ENCODE data around the gene POLR3B.

GRCh38 chr12:106321139-106321850, 36.3 kb upstream of the POLR3B start:
- no peak for TF ChIP-seq CTCF (IDR thresholded peaks at IDR 0.05; ENCODE audit: low read depth, low read length, poor library complexity, severe bottlenecking)
- TF ChIP-seq EZH2phosphoT487 (IDR thresholded peaks at IDR 0.05; ENCODE audit: borderline replicate concordance, low read length) = no peak

Measured in DOHH2 (cell line).